Uterus (tissue), 4 donors: ENCODE data around the gene CEBPB. TPM values are rescaled to one million over a fixed set of nuclear protein-coding genes. Genes with fewer than 3 reads are reported as not detected.

Source experiments
- DNase-seq, 2 donors: peaks; one replicate each; pipeline ENCODE4 v3.0.0-alpha.2; 2019 to 2020
- H3K27ac ChIP-seq, 2 donors: fragments of 200-600 bp; sonication (generic); 1 replicate in 1 of 2; 2 replicates in 1 of 2; pipeline ENCODE4 v1.5.1; 2016 to 2018
- H3K27me3 ChIP-seq, 2 donors: fragments of 200-600 bp; sonication (generic); one replicate each; pipeline ENCODE4 v1.5.1; 2018 to 2019; ENCODE audit warnings: control low read depth in 1 of 2
- H3K36me3 ChIP-seq, 2 donors: fragments of 200-600 bp; sonication (generic); one replicate each; pipeline ENCODE4 v1.5.1; 2019; ENCODE audit warnings: control low read depth in 1 of 2
- H3K4me1 ChIP-seq, 2 donors: fragments of 200-600 bp; sonication (generic); one replicate each; pipeline ENCODE4 v1.5.1; 2018 to 2019; ENCODE audit warnings: control low read depth in 1 of 2
- H3K4me3 ChIP-seq, 2 donors: fragments of 200-600 bp; sonication (generic); 1 replicate in 1 of 2; 2 replicates in 1 of 2; pipeline ENCODE4 v1.5.1; 2018 to 2019; ENCODE audit warnings: mild to moderate bottlenecking in 1 of 2
- H3K9me3 ChIP-seq, 2 donors: fragments of 200-600 bp; sonication (generic); one replicate each; pipeline ENCODE4 v1.5.1; 2019; ENCODE audit warnings: control low read depth in 1 of 2
- POLR2A ChIP-seq, 2 donors: fragments of 450-650 bp; IDR thresholded peaks; one replicate each; pipeline ENCODE4 v1.6.1; 2016; ENCODE audit warnings: antibody characterized with exemption in 2 of 2, mild to moderate bottlenecking in 1 of 2, moderate library complexity in 1 of 2
- intact Hi-C: fragments of 100-400 bp; cut with DNase I; formaldehyde crosslinking; loops from one replicate; pipeline ENCODE4 v1.15.1; 2023; ENCODE audit warnings: low total_unique reads
- total RNA-seq, 4 donors: library from RNA; depleted of rRNA in 3 of 4; stranded (reverse); fragments of >200 nt in 3 of 4; gene quantifications; one replicate each; pipeline versions ENCODE4 v1.1.0 to v1.2.4, GENCODE V29; 2014 to 2023
- TF ChIP-seq, protein P1 (sequence below), 4 experiments: fragments of 200-600 bp in 2 of 4; fragments of 450-650 bp in 2 of 4; sonication (generic) in 2 of 4; IDR thresholded peaks; one replicate each; pipeline ENCODE4 v1.5.1; 2016 to 2019; ENCODE audit warnings: antibody characterized with exemption in 4 of 4, mild to moderate bottlenecking in 2 of 4, moderate library complexity in 1 of 4
- donor health status: DM: yes; HTN: yes; CAD: no.

CEBPB gene
- total RNA-seq, 4 donors from 2014 or later, result 15.6 to 100 (median 59.9) TPM

DNA sequence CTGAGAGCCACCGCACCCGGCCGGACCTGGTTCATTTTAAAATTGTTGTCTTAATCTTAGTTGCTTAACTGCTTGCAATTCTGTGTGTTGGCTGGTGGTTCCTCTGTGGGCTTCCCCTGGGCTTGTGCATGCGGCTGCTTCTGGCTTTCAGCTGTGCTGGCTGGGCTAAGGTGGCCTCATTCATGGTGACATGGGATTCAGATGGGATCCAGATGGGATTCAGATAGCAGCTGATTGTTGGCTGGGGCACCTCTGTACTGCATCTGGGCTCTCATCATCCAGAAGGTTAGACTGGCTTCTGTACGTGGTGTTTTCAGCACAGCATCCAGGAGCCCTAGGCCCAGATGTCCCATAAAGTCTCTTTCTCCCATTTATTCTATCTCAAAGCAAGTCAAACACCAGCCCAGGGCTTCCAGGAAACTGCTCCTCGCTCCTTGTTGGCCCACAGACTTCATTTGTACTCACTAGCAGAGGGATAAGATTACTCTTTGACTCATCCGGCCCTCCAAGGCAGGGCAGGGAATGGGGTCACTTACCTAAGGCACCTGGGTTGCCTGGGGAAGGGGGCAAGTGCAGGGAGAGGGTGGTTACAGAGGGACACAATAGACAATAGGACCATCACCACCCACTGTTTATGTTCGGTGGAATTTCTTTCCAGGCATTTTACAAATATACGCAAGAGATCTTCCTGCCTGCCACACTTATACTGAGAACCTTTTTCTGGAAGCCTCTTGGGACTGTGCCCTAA, 26.9 kb upstream of the CEBPB start:
- Histone ChIP-seq H3K27me3 (no peaks in the 10 kb centered on the region), H3K4me3 (no peak overlapping the region), H3K9me3 (no peaks in the 10 kb centered on the region), H3K4me1 (peaks cover 0 to 4% of the 10 kb centered on the region in 2 donors), H3K36me3 (no peaks in the 10 kb centered on the region), H3K27ac (peak overlapping the region; percentile 44 to 55)
- peak; percentile 50 to 55 for DNase-seq
- intact Hi-C loops, result no loop called here
- TF ChIP-seq POLR2A (IDR thresholded peaks at IDR 0.05), result no peak
- TF ChIP-seq, protein P1, sequence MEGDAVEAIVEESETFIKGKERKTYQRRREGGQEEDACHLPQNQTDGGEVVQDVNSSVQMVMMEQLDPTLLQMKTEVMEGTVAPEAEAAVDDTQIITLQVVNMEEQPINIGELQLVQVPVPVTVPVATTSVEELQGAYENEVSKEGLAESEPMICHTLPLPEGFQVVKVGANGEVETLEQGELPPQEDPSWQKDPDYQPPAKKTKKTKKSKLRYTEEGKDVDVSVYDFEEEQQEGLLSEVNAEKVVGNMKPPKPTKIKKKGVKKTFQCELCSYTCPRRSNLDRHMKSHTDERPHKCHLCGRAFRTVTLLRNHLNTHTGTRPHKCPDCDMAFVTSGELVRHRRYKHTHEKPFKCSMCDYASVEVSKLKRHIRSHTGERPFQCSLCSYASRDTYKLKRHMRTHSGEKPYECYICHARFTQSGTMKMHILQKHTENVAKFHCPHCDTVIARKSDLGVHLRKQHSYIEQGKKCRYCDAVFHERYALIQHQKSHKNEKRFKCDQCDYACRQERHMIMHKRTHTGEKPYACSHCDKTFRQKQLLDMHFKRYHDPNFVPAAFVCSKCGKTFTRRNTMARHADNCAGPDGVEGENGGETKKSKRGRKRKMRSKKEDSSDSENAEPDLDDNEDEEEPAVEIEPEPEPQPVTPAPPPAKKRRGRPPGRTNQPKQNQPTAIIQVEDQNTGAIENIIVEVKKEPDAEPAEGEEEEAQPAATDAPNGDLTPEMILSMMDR (IDR thresholded peaks at IDR 0.05), result no peak

DNA sequence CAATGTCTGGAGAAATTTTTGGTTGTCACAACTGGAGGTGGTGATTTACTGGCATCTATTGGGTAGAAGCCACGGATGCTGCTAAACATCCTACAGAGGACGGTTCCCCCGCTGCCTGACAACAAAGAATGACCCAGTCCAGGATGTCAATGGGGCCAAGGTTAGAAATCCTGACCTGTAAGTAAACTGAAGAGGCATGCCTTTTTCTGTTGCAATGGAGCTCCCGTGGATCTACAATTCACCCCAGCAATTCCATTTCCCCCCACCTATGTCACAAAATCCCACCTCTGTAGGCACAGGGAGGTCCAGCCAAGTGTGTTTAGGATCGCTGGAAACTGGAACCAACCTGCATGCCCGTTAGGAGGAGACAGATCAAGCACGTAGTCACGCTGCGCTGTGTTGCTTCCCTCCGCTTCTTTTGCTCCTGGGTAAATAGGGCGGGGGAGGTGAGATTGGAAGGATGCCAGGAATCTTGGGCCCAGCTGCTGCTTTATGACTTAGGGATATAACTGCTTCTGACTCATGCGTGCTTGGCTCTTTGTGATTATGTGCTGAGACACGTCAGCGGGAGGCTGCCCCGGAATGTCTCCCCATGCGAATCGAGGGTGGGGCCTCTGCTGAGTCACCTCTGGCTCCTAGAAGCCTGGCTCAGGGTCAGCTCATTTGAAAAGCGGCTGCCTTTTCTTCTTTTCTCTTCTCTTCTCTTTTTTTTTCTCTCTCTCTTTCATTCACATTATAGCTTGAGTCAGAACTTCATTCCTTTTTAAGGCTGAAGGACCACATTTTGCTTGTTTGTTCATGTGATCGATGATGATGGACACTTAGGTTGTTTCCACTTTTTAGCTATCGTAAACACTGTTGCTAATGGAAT, 24.7 kb upstream of the CEBPB start:
- intact Hi-C loops, result no loop called here
- Histone ChIP-seq H3K27me3 (no peaks in the 10 kb centered on the region), H3K27ac (peak overlapping the region; percentile 86 to 96), H3K4me1 (peaks cover 0 to 4% of the 10 kb centered on the region in 2 donors), H3K36me3 (no peaks in the 10 kb centered on the region), H3K9me3 (no peaks in the 10 kb centered on the region), H3K4me3 (peak overlapping the region; percentile 21 to 32)
- peak; percentile 96 to 100 for DNase-seq
- TF ChIP-seq, protein P1 (IDR thresholded peaks at IDR 0.05), result peak in 2 of 4 experiments; percentile 16 to 21
- peak in 1 of 2 donors; percentile 37 for TF ChIP-seq POLR2A (IDR thresholded peaks at IDR 0.05)

DNA sequence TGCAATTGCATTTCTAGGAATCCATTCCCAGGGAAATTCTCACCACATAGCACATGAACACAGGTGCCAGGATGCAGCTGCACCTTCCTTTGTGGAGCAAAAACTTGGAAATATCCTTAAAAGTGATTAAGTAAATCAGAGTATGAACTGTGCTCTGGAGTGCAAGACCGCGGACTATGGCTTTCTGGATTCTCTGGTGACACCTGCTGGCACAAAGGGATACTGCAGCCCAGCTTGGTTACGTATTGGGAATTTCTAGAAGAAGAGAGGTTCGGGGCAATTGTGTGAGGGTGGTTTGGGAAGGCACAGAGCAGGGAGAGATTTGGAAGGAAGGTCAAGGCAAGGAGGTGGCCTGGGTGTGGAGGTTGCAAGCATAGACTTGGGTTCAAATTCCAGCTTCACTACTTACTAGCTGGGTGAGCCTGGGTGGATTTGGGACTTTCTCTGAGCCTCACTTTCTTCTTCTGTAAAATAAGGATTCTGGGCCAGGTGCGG, 21.3 kb upstream of the CEBPB start:
- DNase-seq, result peak; percentile 81 to 82
- Histone ChIP-seq H3K36me3 (no peaks in the 10 kb centered on the region), H3K4me3 (no peak overlapping the region), H3K27ac (no peak overlapping the region), H3K27me3 (no peaks in the 10 kb centered on the region), H3K4me1 (peaks cover 4 to 10% of the 10 kb centered on the region in 2 donors), H3K9me3 (no peaks in the 10 kb centered on the region)
- TF ChIP-seq POLR2A (IDR thresholded peaks at IDR 0.05), result no peak
- TF ChIP-seq, protein P1 (IDR thresholded peaks at IDR 0.05), result peak; percentile 90 to 95 (median 94)
- intact Hi-C loops, result no loop called here

DNA sequence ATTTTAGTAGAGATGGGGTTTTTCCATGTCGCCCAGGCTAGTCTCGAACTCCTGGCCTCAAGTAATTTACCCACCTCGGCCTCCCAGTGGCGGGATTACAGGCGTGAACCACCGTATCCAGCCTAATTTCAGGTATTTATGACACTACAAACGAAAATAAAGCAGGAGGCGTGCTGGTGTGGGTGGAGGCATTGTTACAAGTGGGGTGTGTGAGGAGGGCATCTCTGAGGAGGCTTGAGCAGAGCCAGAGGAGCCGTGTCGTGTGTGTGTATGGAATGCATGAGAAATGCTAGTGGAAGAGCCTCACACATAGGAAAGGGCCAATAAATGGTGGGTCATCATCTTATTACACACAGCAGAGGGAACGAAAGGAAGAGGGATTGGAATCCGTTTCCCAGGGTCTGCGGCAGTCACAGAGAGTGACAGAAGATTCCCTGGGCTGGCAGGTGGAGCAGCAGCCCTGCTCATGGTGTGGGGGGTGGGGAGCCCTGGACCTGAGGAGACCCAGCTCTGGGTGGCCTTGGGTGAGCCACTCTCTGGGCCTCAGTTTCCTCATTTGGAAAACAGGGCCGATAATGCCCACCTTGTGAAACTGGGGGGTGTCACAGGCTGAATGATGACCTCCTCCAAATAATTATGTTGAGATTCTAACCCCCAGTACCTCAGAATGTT, 19.9 kb upstream of the CEBPB start:
- H3K4me3 ChIP-seq, result no peak overlapping the region
- intact Hi-C loops, result loop anchor here (5.0 to 10.0 kb wide), 2 partner anchors 48 to 186 kb away; partner anchors contain the start of gene SNAI1
- no peaks in the 10 kb centered on the region for H3K27me3 ChIP-seq
- peaks cover 4 to 10% of the 10 kb centered on the region in 2 donors for H3K4me1 ChIP-seq
- DNase-seq, result no peak
- no peaks in the 10 kb centered on the region for H3K36me3 ChIP-seq
- no peak for TF ChIP-seq POLR2A (IDR thresholded peaks at IDR 0.05)
- TF ChIP-seq, protein P1 (IDR thresholded peaks at IDR 0.05), result no peak
- no peaks in the 10 kb centered on the region for H3K9me3 ChIP-seq
- no peak overlapping the region for H3K27ac ChIP-seq
